Measurements from ENCODE around the gene PLA2G3.
"Not testable (repeated sequence)": the region's sequence is repeated elsewhere in the genome, so short reads cannot be mapped to it uniquely, and the experiment has no call there.

PLA2G3 gene

DNA sequence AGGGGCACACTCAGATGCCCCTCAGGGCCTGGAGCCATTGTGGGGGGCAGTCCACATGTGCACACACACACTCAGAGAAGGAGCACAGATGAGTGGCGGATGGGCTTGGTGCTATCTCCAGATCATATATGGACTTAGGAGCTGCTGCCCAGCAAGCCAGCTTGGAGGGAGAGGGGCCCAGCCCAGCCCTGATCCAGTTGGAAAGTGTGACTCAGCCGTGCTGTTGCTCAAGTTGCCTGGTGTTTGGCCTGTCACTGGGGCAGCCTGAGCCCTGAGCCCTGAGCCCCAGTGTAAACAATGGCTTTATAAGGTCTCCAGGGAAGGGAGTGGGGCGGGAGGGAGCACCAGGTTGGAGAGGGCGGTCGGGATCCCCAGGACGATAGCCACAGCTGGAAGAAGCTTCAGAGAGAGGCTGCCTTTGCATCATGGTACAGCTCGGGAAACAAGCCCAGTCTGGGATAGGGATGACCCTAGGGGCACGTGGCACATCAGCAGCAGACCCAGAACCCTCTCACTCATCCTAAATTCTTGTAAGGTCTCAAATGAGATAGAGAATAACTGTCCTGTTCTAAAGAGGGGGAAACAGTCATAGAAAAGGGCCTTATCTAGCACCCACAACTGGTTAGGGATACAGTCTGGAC lies 37.7 kb downstream of the PLA2G3 start:
- peak overlapping the region; percentile 50 to 60 for H3K9ac ChIP-seq (ENCODE audit: low read length in 2 of 2)
- H3K4me3 ChIP-seq (ENCODE audit: low read length in 2 of 2), result peak overlapping the region in 1 of 2 donors; percentile 15
- H3K36me3 ChIP-seq (ENCODE audit: control insufficient read depth in 2 of 2, insufficient read depth in 2 of 2, low read length in 2 of 2), result peaks cover 45 to 51% of the 10 kb centered on the region in 2 donors
- H3K27ac ChIP-seq (ENCODE audit: low read length), result peak overlapping the region; percentile 99
- H3K4me1 ChIP-seq (ENCODE audit: control insufficient read depth, insufficient read depth, low read length), result peaks cover 85% of the 10 kb centered on the region
- H3K9me3 ChIP-seq (ENCODE audit: control insufficient read depth in 2 of 2, low read length in 2 of 2), result no peaks in the 10 kb centered on the region
- no peaks in the 10 kb centered on the region for H3K27me3 ChIP-seq (ENCODE audit: control insufficient read depth in 1 of 2, insufficient read depth in 2 of 2, low read length in 2 of 2)

DNA sequence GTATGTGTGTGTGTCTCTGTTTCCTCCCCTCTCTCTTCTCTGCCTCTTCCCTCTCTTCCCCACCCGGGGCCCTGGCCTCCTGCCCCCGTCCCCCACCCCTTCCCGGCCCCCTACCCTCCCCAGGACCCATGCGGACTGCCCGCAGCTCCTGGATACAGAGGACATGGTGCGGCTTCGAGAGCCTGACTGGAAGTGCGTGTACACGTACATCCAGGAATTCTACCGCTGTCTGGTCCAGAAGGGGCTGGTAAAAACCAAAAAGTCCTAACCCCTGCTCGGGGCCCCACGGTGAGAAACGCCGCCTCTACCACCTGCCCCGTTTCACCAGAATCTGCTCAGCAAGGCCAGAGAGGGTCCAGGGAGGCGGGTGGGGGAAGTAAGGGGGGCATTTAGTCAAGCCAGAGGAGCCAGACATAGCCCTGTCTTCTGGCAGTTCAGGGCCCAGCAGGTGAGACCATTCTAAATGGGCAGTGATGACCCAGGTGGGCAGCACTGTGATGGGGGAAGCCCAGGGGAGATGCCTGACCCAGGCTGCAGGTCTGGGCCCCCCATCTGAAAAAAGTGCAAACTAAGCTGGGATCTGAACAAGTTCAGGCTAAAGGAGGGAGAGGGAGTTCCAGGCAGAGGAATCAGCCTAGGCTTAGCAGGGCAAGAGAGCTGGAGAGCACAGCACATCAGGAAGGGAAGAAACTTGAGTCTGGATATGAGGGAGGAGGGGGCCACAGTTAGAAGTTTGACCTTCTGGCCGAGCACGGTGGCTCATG lies 39.4 kb downstream of the PLA2G3 start:
- no peaks in the 10 kb centered on the region for H3K27me3 ChIP-seq (ENCODE audit: control insufficient read depth in 1 of 2, insufficient read depth in 2 of 2, low read length in 2 of 2)
- H3K4me3 ChIP-seq (ENCODE audit: low read length in 2 of 2), result no peak overlapping the region
- no peaks in the 10 kb centered on the region for H3K9me3 ChIP-seq (ENCODE audit: control insufficient read depth in 2 of 2, low read length in 2 of 2)
- no peak overlapping the region for H3K9ac ChIP-seq (ENCODE audit: low read length in 2 of 2)
- peaks cover 59 to 64% of the 10 kb centered on the region in 2 donors for H3K36me3 ChIP-seq (ENCODE audit: control insufficient read depth in 2 of 2, insufficient read depth in 2 of 2, low read length in 2 of 2)
- H3K4me1 ChIP-seq (ENCODE audit: control insufficient read depth, insufficient read depth, low read length), result peaks cover 91% of the 10 kb centered on the region
- peak overlapping the region; percentile 99 for H3K27ac ChIP-seq (ENCODE audit: low read length)

DNA sequence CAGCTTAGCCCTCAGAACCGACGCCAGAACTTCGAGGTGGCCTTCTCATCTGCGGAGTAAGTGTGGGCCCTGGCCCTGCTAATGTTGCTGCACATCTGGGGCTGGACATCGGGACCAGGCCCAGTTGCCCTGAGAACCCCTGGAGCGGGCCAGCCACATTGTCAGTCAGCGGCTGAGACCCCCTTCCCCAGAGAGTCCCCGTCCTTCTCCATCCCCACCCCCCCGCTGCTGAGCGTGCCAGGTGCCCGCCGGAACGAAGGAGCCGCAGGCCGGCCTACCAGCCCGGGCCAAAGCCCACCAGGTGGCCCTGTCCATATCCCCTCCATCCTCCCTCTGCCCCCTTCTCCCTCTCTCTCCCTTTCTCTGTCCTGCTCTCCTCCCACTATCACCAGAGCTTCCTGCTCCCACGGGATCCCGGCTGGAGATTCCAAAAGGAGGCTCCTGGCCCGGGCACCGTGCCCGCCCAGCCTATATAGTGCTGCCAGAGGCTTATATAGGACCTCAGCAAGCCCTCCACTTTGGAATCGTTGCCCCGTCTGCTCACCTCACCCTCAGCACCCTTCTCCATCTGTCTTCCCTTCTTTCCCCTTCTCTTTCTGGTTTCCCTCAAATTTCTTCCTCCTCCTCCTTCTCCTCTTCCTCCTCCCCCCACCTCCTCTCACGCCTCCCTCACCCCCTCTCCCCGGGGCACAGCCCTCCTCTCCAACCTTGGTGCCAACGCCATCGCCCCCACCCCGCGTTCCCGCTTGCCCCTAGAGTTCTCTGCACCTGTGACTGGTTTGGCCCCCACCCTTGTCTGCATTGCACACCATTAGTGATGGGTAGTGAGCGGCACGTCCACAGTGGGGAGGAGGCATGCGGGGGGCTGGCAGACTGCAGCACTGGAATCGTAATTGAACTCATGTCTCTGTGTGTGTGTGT lies 40.2 kb downstream of the PLA2G3 start:
- Histone ChIP-seq H3K9me3 (ENCODE audit: control insufficient read depth in 2 of 2, low read length in 2 of 2) (no peaks in the 10 kb centered on the region), H3K4me1 (ENCODE audit: control insufficient read depth, insufficient read depth, low read length) (peaks cover 91% of the 10 kb centered on the region), H3K36me3 (ENCODE audit: control insufficient read depth in 2 of 2, insufficient read depth in 2 of 2, low read length in 2 of 2) (peaks cover 61 to 65% of the 10 kb centered on the region in 2 donors), H3K27ac (ENCODE audit: low read length) (peak overlapping the region; percentile 99), H3K27me3 (ENCODE audit: control insufficient read depth in 1 of 2, insufficient read depth in 2 of 2, low read length in 2 of 2) (no peaks in the 10 kb centered on the region), H3K9ac (ENCODE audit: low read length in 2 of 2) (no peak overlapping the region), H3K4me3 (ENCODE audit: low read length in 2 of 2) (peak overlapping the region in 1 of 2 donors; percentile 8)

DNA sequence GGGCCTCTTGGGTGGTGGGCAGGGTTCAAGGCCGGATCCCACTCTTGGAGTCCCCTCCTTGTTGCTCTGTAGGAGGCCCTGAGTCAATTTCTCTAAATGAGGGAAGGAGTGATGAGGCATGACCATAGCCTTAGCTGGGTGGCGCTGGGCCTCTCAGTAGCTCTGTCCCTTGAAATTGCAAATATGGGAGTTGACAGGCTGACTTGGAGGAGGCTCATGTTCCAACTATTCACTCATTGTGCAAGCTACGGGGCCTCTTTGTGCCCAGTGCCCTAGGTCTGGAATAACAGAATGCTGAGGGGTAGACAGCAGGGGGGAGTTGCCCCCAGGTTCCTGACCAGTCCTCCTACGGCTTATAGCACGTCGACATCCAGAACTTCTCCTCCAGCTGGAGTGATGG lies 40.9 kb downstream of the PLA2G3 start:
- no peaks in the 10 kb centered on the region for H3K27me3 ChIP-seq (ENCODE audit: control insufficient read depth in 1 of 2, insufficient read depth in 2 of 2, low read length in 2 of 2)
- H3K9me3 ChIP-seq (ENCODE audit: control insufficient read depth in 2 of 2, low read length in 2 of 2), result no peaks in the 10 kb centered on the region
- H3K36me3 ChIP-seq (ENCODE audit: control insufficient read depth in 2 of 2, insufficient read depth in 2 of 2, low read length in 2 of 2), result peaks cover 67 to 72% of the 10 kb centered on the region in 2 donors
- peak overlapping the region in 1 of 2 donors; percentile 35 for H3K4me3 ChIP-seq (ENCODE audit: low read length in 2 of 2)
- peaks cover 92% of the 10 kb centered on the region for H3K4me1 ChIP-seq (ENCODE audit: control insufficient read depth, insufficient read depth, low read length)
- H3K27ac ChIP-seq (ENCODE audit: low read length), result peak overlapping the region; percentile 99
- H3K9ac ChIP-seq (ENCODE audit: low read length in 2 of 2), result peak overlapping the region; percentile 17 to 29

DNA sequence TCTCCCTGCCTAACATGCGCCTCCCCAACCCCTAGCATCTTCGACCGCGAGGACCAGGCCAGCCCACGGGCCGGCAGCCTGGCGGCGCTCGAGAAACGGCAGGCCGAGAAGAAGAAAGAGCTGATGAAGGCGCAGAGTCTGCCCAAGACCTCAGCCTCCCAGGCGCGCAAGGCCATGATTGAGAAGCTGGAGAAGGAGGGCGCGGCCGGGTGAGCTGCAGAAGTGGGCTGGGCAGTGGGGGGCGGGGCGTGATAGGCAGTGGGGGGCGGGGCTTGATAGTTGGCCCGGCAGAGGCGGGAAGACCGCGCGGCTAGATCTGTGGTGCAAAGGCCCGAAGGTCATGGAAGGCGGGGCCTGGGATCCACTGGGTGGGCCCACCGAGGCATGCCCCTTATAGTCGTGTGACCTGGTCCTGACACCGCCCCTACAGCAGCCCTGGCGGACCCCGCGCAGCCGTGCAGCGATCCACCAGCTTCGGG lies 41.6 kb downstream of the PLA2G3 start:
- Histone ChIP-seq H3K9me3 (ENCODE audit: control insufficient read depth in 2 of 2, low read length in 2 of 2) (no peaks in the 10 kb centered on the region), H3K9ac (ENCODE audit: low read length in 2 of 2) (peak overlapping the region; percentile 13 to 17), H3K27me3 (ENCODE audit: control insufficient read depth in 1 of 2, insufficient read depth in 2 of 2, low read length in 2 of 2) (no peaks in the 10 kb centered on the region), H3K27ac (ENCODE audit: low read length) (peak overlapping the region; percentile 99), H3K4me1 (ENCODE audit: control insufficient read depth, insufficient read depth, low read length) (peaks cover 92% of the 10 kb centered on the region), H3K4me3 (ENCODE audit: low read length in 2 of 2) (peak overlapping the region in 1 of 2 donors; percentile 54), H3K36me3 (ENCODE audit: control insufficient read depth in 2 of 2, insufficient read depth in 2 of 2, low read length in 2 of 2) (peaks cover 72 to 73% of the 10 kb centered on the region in 2 donors)

DNA sequence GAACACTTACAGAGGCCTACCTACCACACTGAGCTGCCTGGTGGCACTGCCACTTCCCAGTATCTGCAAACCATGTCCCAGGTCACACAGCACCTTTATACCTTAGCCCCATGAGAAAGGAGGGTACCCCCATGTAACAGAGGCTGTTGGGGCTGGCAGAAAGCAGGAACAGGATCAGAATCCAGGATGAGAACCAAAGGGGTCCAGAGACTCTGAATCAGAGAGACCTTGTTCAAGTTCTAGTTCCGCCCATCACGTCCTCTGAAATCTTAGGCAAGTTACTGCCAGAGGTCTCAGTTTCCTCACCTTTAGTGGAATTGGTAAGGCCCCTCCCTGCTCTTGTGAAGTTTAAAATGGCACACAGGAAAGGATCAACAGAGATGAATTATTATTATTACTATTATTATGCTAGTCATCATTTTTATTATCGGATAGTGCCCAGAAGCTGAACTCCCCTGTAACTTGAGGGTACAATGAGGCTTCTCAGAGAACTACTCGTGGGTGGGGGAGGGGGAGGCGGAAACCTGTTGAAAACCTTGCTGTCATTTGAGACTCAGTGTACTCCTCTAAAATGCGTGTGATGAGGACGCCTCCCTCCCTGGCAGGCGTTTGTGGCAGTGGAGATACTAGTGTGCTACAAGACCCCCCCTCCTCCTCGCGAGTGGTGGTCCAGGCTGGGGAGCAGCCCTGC lies 42.2 kb downstream of the PLA2G3 start:
- Histone ChIP-seq H3K9me3 (ENCODE audit: control insufficient read depth in 2 of 2, low read length in 2 of 2) (no peaks in the 10 kb centered on the region), H3K9ac (ENCODE audit: low read length in 2 of 2) (peak overlapping the region in 1 of 2 donors; percentile 36), H3K27me3 (ENCODE audit: control insufficient read depth in 1 of 2, insufficient read depth in 2 of 2, low read length in 2 of 2) (no peaks in the 10 kb centered on the region), H3K4me3 (ENCODE audit: low read length in 2 of 2) (peak overlapping the region in 1 of 2 donors; percentile 54), H3K4me1 (ENCODE audit: control insufficient read depth, insufficient read depth, low read length) (peaks cover 88% of the 10 kb centered on the region), H3K27ac (ENCODE audit: low read length) (peak overlapping the region; percentile 99), H3K36me3 (ENCODE audit: control insufficient read depth in 2 of 2, insufficient read depth in 2 of 2, low read length in 2 of 2) (peaks cover 67 to 68% of the 10 kb centered on the region in 2 donors)

DNA sequence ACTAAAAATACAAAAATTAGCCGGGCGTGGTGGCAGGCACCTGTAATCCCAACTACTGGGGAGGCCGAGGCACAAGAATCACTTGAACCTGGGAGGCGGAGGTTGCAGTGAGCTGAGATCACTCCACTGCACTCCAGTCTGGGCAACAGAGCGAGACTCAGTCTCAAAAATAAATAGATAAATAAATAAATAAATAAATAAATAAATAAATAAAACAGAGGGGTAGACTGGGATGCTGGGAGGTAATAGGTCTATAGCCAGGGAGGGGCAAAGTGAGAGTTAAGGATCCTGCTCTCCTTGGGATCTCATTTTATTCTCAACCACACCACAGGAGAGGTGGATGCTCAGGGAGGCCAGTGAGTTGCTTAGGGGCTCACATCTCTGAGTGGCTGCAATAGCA lies 42.8 kb downstream of the PLA2G3 start:
- H3K9ac ChIP-seq (ENCODE audit: low read length in 2 of 2), result peak overlapping the region in 1 of 2 donors; percentile 36
- peak overlapping the region in 1 of 2 donors; percentile 54 for H3K4me3 ChIP-seq (ENCODE audit: low read length in 2 of 2)
- peaks cover 87% of the 10 kb centered on the region for H3K4me1 ChIP-seq (ENCODE audit: control insufficient read depth, insufficient read depth, low read length)
- H3K9me3 ChIP-seq (ENCODE audit: control insufficient read depth in 2 of 2, low read length in 2 of 2); H3K27me3 ChIP-seq (ENCODE audit: control insufficient read depth in 1 of 2, insufficient read depth in 2 of 2, low read length in 2 of 2): not testable (repeated sequence)
- peak overlapping the region; percentile 99 for H3K27ac ChIP-seq (ENCODE audit: low read length)
- H3K36me3 ChIP-seq (ENCODE audit: control insufficient read depth in 2 of 2, insufficient read depth in 2 of 2, low read length in 2 of 2), result peaks cover 68 to 71% of the 10 kb centered on the region in 2 donors

DNA sequence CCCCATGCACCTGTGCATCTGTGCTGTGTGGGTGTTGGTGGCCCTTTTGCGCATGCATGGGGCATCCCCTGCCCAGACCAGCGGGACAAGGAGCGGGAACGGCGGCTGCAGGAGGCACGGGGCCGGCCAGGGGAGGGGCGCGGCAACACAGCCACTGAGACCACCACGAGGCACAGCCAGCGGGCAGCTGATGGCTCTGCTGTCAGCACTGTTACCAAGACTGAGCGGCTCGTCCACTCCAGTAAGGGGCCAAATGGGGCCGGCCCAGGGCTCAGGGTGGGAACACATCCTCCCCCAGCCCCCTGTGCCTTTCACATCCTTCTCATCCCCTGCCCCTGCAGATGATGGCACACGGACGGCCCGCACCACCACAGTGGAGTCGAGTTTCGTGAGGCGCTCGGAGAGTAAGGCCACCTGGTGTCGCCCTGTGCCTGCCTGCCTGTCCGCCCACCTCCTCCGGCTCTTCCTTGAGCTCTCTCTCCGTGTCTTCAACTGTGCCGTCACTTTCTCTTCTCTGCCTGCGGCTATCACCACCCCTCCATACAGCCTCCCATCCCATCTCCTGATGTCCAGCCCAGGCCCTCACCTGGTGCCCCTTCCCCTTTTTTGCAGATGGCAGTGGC lies 43.5 kb downstream of the PLA2G3 start:
- peaks cover 73 to 76% of the 10 kb centered on the region in 2 donors for H3K36me3 ChIP-seq (ENCODE audit: control insufficient read depth in 2 of 2, insufficient read depth in 2 of 2, low read length in 2 of 2)
- peak overlapping the region; percentile 54 to 74 for H3K9ac ChIP-seq (ENCODE audit: low read length in 2 of 2)
- H3K27me3 ChIP-seq (ENCODE audit: control insufficient read depth in 1 of 2, insufficient read depth in 2 of 2, low read length in 2 of 2), result no peaks in the 10 kb centered on the region
- H3K9me3 ChIP-seq (ENCODE audit: control insufficient read depth in 2 of 2, low read length in 2 of 2), result no peaks in the 10 kb centered on the region
- peak overlapping the region; percentile 41 to 94 for H3K4me3 ChIP-seq (ENCODE audit: low read length in 2 of 2)
- peak overlapping the region; percentile 98 for H3K27ac ChIP-seq (ENCODE audit: low read length)
- peaks cover 88% of the 10 kb centered on the region for H3K4me1 ChIP-seq (ENCODE audit: control insufficient read depth, insufficient read depth, low read length)

DNA sequence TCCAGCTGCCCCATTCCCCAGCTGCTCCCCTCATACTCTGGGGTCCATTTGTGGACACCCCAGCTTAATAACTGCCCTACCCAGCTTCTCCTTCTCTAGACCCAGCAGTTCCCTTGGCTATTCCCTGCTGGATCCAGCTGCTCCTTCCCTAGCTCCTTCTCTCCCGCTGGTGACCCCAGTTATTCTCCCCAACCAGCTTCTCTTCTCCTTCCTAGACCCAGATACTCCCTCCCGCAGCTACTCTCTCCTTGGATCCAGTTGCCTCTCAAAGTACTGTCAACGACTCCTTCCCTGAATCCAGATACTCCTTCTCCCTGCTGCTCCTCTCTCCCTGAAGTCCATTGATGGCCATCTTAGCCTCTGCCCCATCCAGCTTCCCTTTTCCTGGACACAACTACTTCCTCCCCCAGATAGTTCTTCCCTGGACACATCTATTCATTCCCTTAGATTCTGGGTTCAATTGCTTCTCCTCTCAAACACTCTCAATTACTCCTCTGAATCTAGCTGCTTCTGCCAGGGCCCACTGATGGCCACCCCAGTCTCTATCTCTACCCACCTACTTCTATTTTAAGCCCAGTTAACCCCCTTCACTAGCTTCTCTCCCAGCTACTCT lies 44.6 kb downstream of the PLA2G3 start:
- no peaks in the 10 kb centered on the region for H3K9me3 ChIP-seq (ENCODE audit: control insufficient read depth in 2 of 2, low read length in 2 of 2)
- peaks cover 74 to 77% of the 10 kb centered on the region in 2 donors for H3K36me3 ChIP-seq (ENCODE audit: control insufficient read depth in 2 of 2, insufficient read depth in 2 of 2, low read length in 2 of 2)
- H3K27me3 ChIP-seq (ENCODE audit: control insufficient read depth in 1 of 2, insufficient read depth in 2 of 2, low read length in 2 of 2), result no peaks in the 10 kb centered on the region
- peak overlapping the region; percentile 54 to 74 for H3K9ac ChIP-seq (ENCODE audit: low read length in 2 of 2)
- H3K4me1 ChIP-seq (ENCODE audit: control insufficient read depth, insufficient read depth, low read length), result peaks cover 83% of the 10 kb centered on the region
- H3K4me3 ChIP-seq (ENCODE audit: low read length in 2 of 2), result peak overlapping the region; percentile 94 to 95
- peak overlapping the region; percentile 98 for H3K27ac ChIP-seq (ENCODE audit: low read length)
